HG03039 (cell line): ENCODE data around the gene FRZB.

Experiments used
- ATAC-seq: cut with Tn5 transposase; IDR thresholded peaks from one replicate; pipeline ENCODE4 v1.9.1; 2021; ENCODE audit warnings: mild to moderate bottlenecking, moderate library complexity; ENCODE audit not compliant: unreplicated experiment

FRZB gene

GRCh38 chr2:182845794-182846417, 20.5 kb downstream of the FRZB start:
- ATAC-seq: no peak

GRCh38 chr2:182836451-182836850, 30.0 kb downstream of the FRZB start:
- ATAC-seq: no peak

- ATAC-seq: no peak
Observed at GRCh38 chr2:182834293-182834692, 32.1 kb downstream of the FRZB start.

- no peak for ATAC-seq
Observed at GRCh38 chr2:182833084-182833854, 33.2 kb downstream of the FRZB start.

- ATAC-seq: no peak
Observed at GRCh38 chr2:182831921-182832320, 34.5 kb downstream of the FRZB start.

- ATAC-seq: no peak
Observed at GRCh38 chr2:182831101-182831500, 35.3 kb downstream of the FRZB start.

GRCh38 chr2:182827182-182827879, 39.1 kb downstream of the FRZB start:
- ATAC-seq: no peak

GRCh38 chr2:182826496-182826895, 39.9 kb downstream of the FRZB start:
- ATAC-seq: no peak

- ATAC-seq: no peak
Observed at GRCh38 chr2:182826064-182826463, 40.4 kb downstream of the FRZB start.

- ATAC-seq: no peak
Observed at GRCh38 chr2:182824767-182825158, 41.7 kb downstream of the FRZB start.

GRCh38 chr2:182824056-182824766, 42.2 kb downstream of the FRZB start:
- no peak for ATAC-seq

- ATAC-seq: no peak
Observed at GRCh38 chr2:182822733-182823132, 43.7 kb downstream of the FRZB start.

GRCh38 chr2:182821182-182821581, 45.3 kb downstream of the FRZB start:
- ATAC-seq: no peak

GRCh38 chr2:182819412-182819811, 47.0 kb downstream of the FRZB start:
- no peak for ATAC-seq

GRCh38 chr2:182818925-182819324, 47.5 kb downstream of the FRZB start:
- no peak for ATAC-seq

- no peak for ATAC-seq
Observed at GRCh38 chr2:182818501-182818900, 47.9 kb downstream of the FRZB start.

- ATAC-seq: no peak
Observed at GRCh38 chr2:182817558-182817957, 48.9 kb downstream of the FRZB start.

- no peak for ATAC-seq
Observed at GRCh38 chr2:182816866-182817265, 49.6 kb downstream of the FRZB start.

GRCh38 chr2:182814804-182815203, 51.6 kb downstream of the FRZB start:
- no peak for ATAC-seq

GRCh38 chr2:182814380-182814779, 52.1 kb downstream of the FRZB start:
- no peak for ATAC-seq

- no peak for ATAC-seq
Observed at GRCh38 chr2:182810087-182810486, 56.4 kb downstream of the FRZB start.
